ENCODE data around the gene PAQR3.

- TF ChIP-seq CTCF (conservative IDR thresholded peaks at IDR 0.05; ENCODE audit: low read depth, low read length), result no peak
- TF ChIP-seq EZH2 (IDR thresholded peaks at IDR 0.05; ENCODE audit: borderline replicate concordance, low read depth, low read length, poor library complexity, severe bottlenecking), result no peak
Measured at GRCh38 chr4:78880874-78881492, 58.3 kb downstream of the PAQR3 start.

Measured in A673 (cell line).